Hematopoietic multipotent progenitor cell treated with erythropoietin and hydrocortisone succinate and interleukin-3 and kit ligand, for 8 days (in vitro differentiated cells): ENCODE results near the gene RTL10.

Source experiments
- DNase-seq: peaks from one replicate; pipeline ENCODE4 v3.0.0-alpha.2; 2015

Gene RTL10

GRCh38 chr22:19875531-19876313 lies 21.0 kb upstream of the RTL10 start:
- DNase-seq = no peak

DNA sequence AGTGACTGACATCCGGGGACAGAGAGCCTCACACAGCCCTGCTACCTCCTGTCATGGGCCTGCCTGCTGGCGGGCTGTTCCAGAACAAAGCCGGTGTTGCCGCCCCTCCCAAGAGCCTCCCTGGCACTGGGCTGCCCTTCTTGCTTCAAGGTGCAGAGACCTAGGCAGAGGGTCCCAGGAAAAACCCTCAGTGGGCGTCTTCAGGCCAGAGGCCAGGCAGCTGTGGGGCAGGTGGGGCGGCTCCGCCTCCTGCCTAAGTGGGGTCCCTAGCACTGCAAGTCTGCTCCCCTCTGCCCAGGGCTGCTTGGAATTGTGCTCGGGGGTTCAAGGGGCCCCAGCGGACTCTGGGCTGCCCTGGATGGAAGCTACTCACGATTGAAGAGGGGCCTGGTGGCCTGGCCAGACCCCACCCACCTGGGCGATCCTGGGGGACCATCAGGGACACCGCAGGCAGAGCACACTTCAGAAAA lies 20.4 kb upstream of the RTL10 start:
- no peak for DNase-seq

- no peak for DNase-seq
Observed at GRCh38 chr22:19874307-19875060, 19.8 kb upstream of the RTL10 start.

GRCh38 chr22:19873960-19874306 lies 19.3 kb upstream of the RTL10 start:
- DNase-seq = no peak

- no peak for DNase-seq
Observed at GRCh38 chr22:19873138-19873959, 18.7 kb upstream of the RTL10 start.

DNA sequence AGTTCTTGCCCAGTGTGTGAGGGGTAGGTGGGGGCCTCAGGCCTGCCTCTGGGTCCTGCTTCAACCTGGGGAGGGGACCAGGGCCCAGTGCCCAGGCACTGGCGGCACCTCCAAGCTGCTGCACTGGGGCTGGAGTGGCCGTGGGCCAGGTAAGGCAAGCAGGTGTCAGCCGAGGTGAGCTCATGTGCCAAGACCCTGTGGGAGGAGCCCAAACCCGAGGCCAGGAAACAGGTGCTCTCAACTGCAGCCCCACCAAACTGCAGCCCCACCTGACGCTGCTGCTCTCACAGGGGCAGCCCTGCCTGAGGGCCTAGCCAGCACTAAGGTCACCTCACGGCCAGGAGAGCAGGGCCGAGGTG lies 18.1 kb upstream of the RTL10 start:
- DNase-seq = no peak

DNA sequence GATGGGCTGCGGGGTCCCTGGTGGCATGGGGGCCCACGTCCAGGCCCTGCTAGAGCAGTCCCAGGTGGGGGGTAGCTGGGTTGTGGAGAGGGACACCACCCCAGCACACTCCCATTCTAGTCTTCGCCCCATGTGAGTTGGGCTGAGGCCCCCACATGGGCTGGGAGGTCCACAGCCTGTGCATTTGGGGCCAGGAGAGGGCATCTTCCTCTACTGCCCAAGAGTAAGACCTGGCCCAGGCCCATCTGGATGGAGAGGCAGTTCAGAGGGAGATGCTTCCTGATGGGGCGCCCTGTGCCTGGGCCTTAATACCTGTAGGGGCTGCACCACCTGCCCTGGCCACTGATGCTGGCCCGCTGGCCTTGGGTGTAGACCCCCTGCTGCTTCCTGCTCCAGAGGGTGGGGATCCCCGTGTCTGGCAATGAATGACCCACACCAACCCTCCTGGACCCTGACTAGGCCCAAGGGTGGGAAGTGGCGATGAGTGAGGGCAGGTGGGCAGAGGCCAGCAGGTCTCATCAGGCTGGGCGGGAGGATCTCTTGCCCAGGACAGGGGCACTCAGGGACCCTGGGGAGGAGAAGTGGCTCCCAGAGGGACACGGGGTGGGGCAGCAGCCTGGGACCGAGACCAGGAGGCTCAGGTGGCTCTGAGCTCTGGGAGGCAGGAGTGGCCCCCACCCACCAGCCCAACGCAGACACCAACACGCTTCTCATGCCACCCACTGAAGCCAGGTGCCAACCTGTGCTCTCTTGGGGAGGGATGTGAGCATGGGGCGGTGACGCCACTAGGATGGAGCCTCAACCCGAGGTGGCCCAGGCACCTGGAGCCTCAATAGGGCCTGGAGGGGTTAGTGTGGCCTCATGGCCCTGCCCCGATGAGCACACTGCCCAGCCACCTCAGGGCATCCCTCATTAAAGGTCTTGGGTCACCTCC lies 17.4 kb upstream of the RTL10 start:
- no peak for DNase-seq

- no peak for DNase-seq
Observed at GRCh38 chr22:19871023-19871844, 16.6 kb upstream of the RTL10 start.

DNA sequence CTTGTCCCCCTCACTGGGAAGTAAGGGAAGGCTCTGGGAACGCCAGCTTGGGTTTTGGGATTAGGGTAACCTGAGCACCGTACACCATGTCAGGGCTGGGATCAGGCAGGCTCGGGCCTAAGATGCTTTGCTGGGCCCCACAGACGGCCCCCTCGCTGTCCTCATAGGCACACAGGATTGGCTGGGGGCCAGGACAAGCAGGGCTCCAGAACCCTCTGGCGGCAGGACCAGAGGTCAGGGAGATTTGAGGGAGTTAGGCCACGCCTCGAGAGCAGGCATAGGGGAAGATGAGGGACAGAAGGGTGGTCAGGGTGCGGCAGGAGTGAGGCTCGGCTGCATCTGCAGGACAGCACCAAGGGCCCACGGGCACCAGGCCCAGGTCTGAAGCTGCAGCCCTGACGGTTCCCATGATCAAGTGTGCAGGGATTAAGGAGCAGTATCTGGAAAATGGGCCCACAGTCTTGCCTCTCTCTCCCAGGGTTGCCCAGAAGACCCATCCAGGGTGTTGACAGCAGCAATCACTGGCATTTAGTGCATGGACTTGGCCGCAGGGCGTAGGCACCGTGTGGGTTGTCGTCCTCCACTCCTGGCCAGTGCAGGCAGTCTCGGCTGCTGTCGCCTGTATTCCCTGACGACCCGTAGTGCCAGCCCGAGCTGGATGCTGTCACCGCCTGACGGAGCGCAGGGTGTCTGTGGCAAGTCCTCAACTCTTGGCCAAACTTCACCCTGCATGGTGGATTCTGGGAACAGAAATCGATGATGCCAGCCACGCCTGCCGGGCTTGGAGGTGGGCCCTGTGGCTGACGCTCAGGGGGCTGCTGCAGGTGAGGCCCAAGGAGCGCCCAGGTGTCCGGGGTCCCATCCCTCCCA lies 15.7 kb upstream of the RTL10 start:
- DNase-seq = no peak

DNA sequence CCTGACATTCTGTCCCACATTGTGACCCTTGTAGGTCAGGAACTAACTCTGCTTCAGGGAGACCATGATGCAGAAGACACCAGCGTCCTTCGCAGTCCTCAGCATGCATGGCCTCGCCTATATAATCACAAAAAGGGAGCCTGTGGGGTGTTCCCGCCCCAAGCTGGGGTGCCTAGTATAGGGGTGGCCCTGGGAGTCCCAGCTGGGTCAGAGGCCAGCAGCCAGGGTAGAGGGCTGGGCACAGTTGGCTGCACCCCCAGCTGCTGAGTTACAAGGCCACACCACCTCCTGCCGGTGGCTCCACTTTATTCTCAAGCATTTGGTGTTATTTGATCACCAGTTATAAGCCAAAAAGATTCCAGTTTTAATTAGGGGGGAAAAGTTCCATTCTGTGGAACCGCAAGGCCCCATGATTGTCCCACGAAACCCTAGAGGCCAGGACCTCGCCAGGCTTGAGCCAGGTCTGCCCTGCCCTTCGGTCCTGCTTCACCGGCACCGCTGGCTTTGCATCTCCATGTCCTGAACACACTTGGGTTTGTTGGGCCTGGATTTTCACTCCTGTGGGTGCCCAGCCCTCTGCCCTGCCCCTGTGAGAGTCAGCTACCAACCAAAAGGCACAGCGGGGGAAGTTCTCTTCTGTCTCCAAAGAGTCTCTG lies 15.0 kb upstream of the RTL10 start:
- no peak for DNase-seq

GRCh38 chr22:19868773-19869471 lies 14.2 kb upstream of the RTL10 start:
- DNase-seq = no peak

GRCh38 chr22:19868333-19868732 lies 13.7 kb upstream of the RTL10 start:
- no peak for DNase-seq

DNA sequence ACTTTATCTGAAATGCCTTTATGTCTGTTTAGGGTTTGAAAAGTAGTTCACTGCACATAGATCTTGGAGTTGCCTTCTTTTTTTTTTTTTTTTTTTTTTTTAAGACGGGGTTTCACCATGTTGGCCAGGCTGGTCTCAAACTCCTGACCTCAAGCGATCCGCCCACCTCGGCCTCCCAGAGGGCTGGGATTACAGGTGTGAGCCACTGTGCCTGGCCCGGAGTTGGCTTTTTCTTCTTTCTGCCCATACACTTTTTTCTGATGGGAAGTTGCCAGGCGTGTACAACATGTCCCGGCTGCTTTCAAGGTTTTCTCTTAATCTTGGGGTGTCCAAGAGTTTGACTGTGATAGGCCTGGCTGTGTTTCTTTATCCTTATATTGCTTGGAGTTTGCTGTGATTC lies 12.9 kb upstream of the RTL10 start:
- DNase-seq = no peak

DNA sequence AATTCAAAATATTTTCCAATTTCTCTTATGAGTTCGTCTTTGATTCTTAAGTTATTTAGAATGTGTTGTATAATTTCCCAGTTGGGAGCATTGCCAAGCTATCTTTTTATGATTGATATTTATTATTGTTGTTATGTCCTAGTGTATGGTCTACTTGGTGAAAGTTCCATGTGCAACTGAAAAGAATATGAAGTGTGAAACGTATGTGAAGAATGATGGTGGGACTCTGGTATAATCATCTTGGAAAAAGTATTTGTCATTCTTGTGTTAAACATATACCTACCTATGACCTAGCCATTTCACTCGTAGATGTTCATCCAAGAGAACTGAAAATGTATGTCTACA lies 12.0 kb upstream of the RTL10 start:
- no peak for DNase-seq

DNA sequence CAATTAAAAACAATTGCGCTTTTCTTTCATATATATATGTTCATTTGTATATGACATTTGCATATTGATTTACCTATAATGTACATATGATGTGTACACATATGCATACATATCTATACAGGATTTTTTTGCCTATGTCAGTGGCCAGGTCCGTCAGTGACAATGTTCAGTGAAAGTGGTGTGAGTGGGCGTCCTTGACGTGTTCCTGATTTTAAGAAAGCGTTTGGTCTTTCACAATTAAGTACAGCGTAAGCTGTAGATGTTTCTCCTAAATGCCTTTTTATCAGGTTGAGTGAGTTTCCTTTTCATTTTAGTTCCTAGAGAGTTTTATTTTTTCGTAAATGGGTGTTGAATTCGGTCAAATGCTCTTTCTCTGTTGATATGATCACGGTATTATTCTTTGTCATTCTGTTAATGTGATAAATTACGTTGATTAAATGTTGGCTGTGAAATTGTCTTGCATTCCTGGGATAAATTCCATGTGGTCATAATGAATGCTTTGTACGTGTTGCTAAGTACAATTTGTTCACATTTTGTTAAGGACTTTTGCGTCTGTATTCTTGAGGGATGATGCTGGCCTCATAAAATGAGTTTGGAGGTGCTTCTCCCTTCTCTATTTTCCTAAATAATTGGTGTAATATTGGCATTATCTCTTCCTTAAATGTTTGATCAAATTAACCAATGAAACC lies 10.6 kb upstream of the RTL10 start:
- DNase-seq = no peak

DNA sequence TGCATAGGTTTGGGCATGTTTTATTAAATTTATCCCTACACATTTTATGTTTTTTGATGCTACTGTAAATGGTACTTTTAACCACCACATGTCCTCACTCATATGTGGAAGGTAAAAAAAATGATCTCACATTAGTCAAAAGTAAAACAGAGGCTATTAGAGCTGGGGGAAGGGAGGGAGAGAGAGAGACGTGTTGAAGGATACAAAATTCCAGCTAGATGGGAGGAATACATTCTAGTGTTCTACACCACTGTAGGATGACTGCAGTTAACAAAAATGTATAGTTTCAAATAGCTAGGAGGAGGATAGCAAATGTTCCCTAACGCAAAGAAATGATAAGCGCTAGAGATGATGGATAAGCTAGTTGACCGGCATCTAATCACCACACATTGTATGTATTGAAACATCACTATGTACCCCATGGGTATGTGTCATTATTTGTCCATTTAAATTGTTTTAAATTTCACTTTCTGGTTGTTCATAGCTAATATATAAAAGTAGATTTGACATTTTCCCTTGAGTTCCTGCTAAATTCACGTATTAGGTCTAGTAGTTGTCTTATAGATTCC lies 9.9 kb upstream of the RTL10 start:
- no peak for DNase-seq

DNA sequence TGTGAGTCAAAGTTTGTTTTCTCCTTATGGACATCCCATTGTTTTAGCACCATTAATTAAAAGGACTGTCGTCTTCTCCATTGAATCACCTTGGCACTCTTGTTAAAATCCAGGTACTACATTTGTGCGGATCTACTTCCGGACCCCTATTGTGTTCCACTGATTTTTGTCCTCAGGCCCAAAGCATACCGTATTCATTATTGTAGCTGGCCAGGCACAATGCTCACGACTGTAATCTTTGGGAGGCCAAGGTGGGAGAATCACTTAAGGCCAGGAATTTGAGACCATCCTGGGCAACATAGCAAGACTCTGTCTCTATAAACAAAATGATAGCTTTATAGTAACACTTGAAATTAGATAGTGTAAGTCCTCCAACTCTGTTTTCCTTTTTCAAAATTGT lies 8.9 kb upstream of the RTL10 start:
- no peak for DNase-seq

GRCh38 chr22:19862619-19863246 lies 8.1 kb upstream of the RTL10 start:
- no peak for DNase-seq
